Panc1 (cell line): ENCODE measurements around the gene PLCB1.

Source experiments
- POLR2AphosphoS5 ChIP-seq: IDR thresholded peaks from 2 replicates; pipeline ENCODE4 v1.6.1; 2012; ENCODE audit warnings: mild to moderate bottlenecking, low read depth, low read length, moderate library complexity
- SIN3A ChIP-seq: IDR thresholded peaks from 2 replicates; pipeline ENCODE4 v1.6.1; 2012; ENCODE audit warnings: low read depth, mild to moderate bottlenecking, low read length, moderate library complexity, borderline replicate concordance; ENCODE audit not compliant: insufficient read depth
- TCF7L2 ChIP-seq: IDR thresholded peaks from 2 replicates; pipeline ENCODE4 v1.6.1; 2011; ENCODE audit warnings: mild to moderate bottlenecking, low read depth, low read length, inconsistent platforms
- TF ChIP-seq, protein P1 (sequence below): fragments of 450-650 bp; IDR thresholded peaks from 2 replicates; pipeline ENCODE4 v1.5.1; 2017; ENCODE audit warnings: mild to moderate bottlenecking

DNA sequence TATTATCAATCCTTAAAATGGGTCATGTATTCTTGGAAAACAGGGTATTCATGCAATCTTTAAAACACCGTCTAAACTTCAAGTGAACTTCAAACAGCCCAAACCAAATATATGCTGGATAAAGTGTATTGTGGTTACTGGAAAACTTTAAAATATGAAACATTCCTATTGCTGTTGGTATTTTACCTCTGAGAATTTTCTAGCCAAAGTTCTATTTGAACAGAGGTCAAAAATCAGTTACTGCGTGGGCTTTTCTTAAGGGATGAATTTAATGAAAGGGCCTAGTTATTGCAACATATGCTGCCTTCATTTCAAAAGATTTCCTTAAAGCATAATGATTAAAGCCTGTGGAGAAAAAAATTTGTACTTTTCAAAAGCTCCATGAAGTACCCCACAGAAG is 436.0 kb downstream of the PLCB1 start:
- TF ChIP-seq, protein P1, sequence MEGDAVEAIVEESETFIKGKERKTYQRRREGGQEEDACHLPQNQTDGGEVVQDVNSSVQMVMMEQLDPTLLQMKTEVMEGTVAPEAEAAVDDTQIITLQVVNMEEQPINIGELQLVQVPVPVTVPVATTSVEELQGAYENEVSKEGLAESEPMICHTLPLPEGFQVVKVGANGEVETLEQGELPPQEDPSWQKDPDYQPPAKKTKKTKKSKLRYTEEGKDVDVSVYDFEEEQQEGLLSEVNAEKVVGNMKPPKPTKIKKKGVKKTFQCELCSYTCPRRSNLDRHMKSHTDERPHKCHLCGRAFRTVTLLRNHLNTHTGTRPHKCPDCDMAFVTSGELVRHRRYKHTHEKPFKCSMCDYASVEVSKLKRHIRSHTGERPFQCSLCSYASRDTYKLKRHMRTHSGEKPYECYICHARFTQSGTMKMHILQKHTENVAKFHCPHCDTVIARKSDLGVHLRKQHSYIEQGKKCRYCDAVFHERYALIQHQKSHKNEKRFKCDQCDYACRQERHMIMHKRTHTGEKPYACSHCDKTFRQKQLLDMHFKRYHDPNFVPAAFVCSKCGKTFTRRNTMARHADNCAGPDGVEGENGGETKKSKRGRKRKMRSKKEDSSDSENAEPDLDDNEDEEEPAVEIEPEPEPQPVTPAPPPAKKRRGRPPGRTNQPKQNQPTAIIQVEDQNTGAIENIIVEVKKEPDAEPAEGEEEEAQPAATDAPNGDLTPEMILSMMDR = no peak
- no peak for TF ChIP-seq TCF7L2
- no peak for TF ChIP-seq POLR2AphosphoS5
- TF ChIP-seq SIN3A = no peak
